Astrocyte (in vitro differentiated cells and primary cell): ENCODE data around the gene SPATA9.

ENCODE experiments used
- CTCF ChIP-seq: IDR thresholded peaks from 2 replicates; pipeline ENCODE4 v1.5.1; 2011; ENCODE audit warnings: low read depth, mild to moderate bottlenecking, inconsistent platforms, low read length, moderate library complexity; ENCODE audit not compliant: insufficient read depth
- EZH2 ChIP-seq: IDR thresholded peaks from 2 replicates; pipeline ENCODE4 v1.6.1; 2012; ENCODE audit warnings: mild to moderate bottlenecking, low read length, inconsistent platforms; ENCODE audit not compliant: insufficient read depth

DNA sequence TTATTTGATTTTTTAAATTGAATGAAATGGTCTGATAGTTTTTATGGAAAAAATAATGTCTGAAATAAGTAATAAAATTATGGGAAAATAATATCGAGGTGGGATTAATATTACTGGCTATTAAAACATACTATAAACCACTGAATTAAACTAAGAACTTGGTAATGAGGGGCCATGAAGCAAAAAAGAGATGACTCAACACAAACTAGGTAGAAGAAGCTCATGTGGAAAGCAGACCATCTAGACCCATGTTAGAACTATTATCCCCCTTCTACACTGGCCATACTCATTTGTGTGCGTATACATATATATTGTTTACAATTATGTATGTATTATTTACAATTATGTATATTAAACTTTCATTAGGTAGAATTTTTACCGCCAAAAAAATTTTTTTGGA, 71.4 kb downstream of the SPATA9 start:
- TF ChIP-seq CTCF (no peak), EZH2 (no peak)
